Tibial nerve (tissue), 4 donors: Measurements from ENCODE around the gene GSTO1. TPM values are rescaled to one million over a fixed set of nuclear protein-coding genes. Genes with fewer than 3 reads are reported as not detected.

Experiments
- DNase-seq, 2 donors: peaks; one replicate each; pipeline ENCODE4 v3.0.0-alpha.2; 2019; ENCODE audit warnings: low spot score in 2 of 2
- H3K27ac ChIP-seq, 4 donors: fragments of 200-600 bp; sonication (generic) in 3 of 4; one replicate each; pipeline ENCODE4 v1.5.1; 2017 to 2019; ENCODE audit warnings: mild to moderate bottlenecking in 1 of 4
- H3K27me3 ChIP-seq, 2 donors: fragments of 200-600 bp; sonication (generic) in 1 of 2; one replicate each; pipeline versions ENCODE4 v1.5.1 to v1.6.0; 2017 to 2019
- H3K36me3 ChIP-seq, 3 donors: fragments of 200-600 bp; sonication (generic); one replicate each; pipeline ENCODE4 v1.5.1; 2018 to 2019
- H3K4me1 ChIP-seq, 4 donors: fragments of 200-600 bp; sonication (generic) in 3 of 4; one replicate each; pipeline ENCODE4 v1.5.1; 2017 to 2019
- H3K4me3 ChIP-seq, 4 donors: fragments of 200-600 bp; sonication (generic) in 3 of 4; one replicate each; pipeline ENCODE4 v1.5.1; 2017 to 2019; ENCODE audit warnings: mild to moderate bottlenecking in 1 of 4, moderate library complexity in 1 of 4
- H3K9me3 ChIP-seq, 4 donors: fragments of 200-600 bp; sonication (generic) in 3 of 4; one replicate each; pipeline ENCODE4 v1.5.1; 2017 to 2019
- EP300 ChIP-seq, 2 donors: sonication (generic); formaldehyde crosslinking; IDR thresholded peaks; one replicate each; pipeline ENCODE4 v1.6.1; 2017; ENCODE audit warnings: antibody characterized with exemption in 2 of 2, mild to moderate bottlenecking in 1 of 2
- POLR2A ChIP-seq, 2 donors: fragments of 450-650 bp; IDR thresholded peaks; one replicate each; pipeline ENCODE4 v1.6.1; 2017; ENCODE audit warnings: antibody characterized with exemption in 2 of 2, mild to moderate bottlenecking in 2 of 2, moderate library complexity in 2 of 2
- WGBS, 2 donors: methylation state at CpG; one replicate each; pipeline ENCODE4 v1.1.5; 2018; 5-methylcytosine and 5-hydroxymethylcytosine counted together
- total RNA-seq, 4 donors: library from RNA; depleted of rRNA; stranded (reverse); fragments of >200 nt; gene quantifications; one replicate each; pipeline ENCODE4 v1.1.0, GENCODE V29; 2016
- TF ChIP-seq, protein P1 (sequence below), 5 experiments: fragments of 200-600 bp in 3 of 5; fragments of 450-650 bp in 2 of 5; sonication (generic) in 3 of 5; IDR thresholded peaks; one replicate each; pipeline ENCODE4 v1.5.1; 2016 to 2019; ENCODE audit warnings: antibody characterized with exemption in 5 of 5, mild to moderate bottlenecking in 3 of 5, moderate library complexity in 2 of 5

GSTO1 gene
- total RNA-seq, 4 donors from 2014 or later, result 51.6 to 84.6 (median 68.1) TPM

DNA sequence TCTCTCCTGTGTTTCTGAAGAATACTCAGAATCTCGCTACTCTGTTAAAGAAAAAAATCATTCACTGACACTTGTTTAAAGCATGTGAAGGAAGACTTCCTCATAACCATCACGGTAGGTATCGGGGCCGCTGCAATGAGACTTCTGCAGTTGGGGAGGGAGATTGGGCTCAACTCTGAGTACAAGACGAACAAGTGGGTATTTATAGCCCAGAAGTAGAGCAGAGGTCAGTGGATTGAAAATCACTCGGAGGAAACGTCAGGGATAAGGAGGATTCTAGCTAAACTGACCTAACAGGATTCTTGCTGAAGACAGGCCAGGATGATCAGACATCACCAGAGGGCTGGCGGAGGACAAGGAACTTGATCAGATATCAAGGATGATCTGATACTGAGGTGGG is 50.2 kb downstream of the GSTO1 start:
- Histone ChIP-seq H3K4me3 (no peak overlapping the region), H3K36me3 (no peaks in the 10 kb centered on the region), H3K27me3 (no peaks in the 10 kb centered on the region), H3K9me3 (no peaks in the 10 kb centered on the region), H3K4me1 (peaks cover 0 to 53% (median 21%) of the 10 kb centered on the region in 4 donors), H3K27ac (peak overlapping the region in 2 of 4 donors; percentile 38 to 59)
- no peak for DNase-seq
- WGBS, 2 donors, result 58 to 62% methylated on average over 8 of the region's 8 CpGs
- TF ChIP-seq EP300 (IDR thresholded peaks at IDR 0.05), result no peak
- TF ChIP-seq, protein P1, sequence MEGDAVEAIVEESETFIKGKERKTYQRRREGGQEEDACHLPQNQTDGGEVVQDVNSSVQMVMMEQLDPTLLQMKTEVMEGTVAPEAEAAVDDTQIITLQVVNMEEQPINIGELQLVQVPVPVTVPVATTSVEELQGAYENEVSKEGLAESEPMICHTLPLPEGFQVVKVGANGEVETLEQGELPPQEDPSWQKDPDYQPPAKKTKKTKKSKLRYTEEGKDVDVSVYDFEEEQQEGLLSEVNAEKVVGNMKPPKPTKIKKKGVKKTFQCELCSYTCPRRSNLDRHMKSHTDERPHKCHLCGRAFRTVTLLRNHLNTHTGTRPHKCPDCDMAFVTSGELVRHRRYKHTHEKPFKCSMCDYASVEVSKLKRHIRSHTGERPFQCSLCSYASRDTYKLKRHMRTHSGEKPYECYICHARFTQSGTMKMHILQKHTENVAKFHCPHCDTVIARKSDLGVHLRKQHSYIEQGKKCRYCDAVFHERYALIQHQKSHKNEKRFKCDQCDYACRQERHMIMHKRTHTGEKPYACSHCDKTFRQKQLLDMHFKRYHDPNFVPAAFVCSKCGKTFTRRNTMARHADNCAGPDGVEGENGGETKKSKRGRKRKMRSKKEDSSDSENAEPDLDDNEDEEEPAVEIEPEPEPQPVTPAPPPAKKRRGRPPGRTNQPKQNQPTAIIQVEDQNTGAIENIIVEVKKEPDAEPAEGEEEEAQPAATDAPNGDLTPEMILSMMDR (IDR thresholded peaks at IDR 0.05), result no peak
- TF ChIP-seq POLR2A (IDR thresholded peaks at IDR 0.05), result no peak

GRCh38 chr10:104306897-104307296 is 52.2 kb downstream of the GSTO1 start:
- Histone ChIP-seq H3K27ac (peak overlapping the region in 2 of 4 donors; percentile 36 to 69), H3K36me3 (peaks cover 0 to 12% (median 0%) of the 10 kb centered on the region in 3 donors), H3K9me3 (no peaks in the 10 kb centered on the region), H3K4me1 (peaks cover 0 to 65% (median 32%) of the 10 kb centered on the region in 4 donors), H3K27me3 (no peaks in the 10 kb centered on the region), H3K4me3 (no peak overlapping the region)
- WGBS, 2 donors, result 60 to 75% methylated on average over 3 of the region's 3 CpGs
- TF ChIP-seq, protein P1 (IDR thresholded peaks at IDR 0.05), result no peak
- no peak for TF ChIP-seq EP300 (IDR thresholded peaks at IDR 0.05)
- no peak for TF ChIP-seq POLR2A (IDR thresholded peaks at IDR 0.05)
- DNase-seq, result no peak

DNA sequence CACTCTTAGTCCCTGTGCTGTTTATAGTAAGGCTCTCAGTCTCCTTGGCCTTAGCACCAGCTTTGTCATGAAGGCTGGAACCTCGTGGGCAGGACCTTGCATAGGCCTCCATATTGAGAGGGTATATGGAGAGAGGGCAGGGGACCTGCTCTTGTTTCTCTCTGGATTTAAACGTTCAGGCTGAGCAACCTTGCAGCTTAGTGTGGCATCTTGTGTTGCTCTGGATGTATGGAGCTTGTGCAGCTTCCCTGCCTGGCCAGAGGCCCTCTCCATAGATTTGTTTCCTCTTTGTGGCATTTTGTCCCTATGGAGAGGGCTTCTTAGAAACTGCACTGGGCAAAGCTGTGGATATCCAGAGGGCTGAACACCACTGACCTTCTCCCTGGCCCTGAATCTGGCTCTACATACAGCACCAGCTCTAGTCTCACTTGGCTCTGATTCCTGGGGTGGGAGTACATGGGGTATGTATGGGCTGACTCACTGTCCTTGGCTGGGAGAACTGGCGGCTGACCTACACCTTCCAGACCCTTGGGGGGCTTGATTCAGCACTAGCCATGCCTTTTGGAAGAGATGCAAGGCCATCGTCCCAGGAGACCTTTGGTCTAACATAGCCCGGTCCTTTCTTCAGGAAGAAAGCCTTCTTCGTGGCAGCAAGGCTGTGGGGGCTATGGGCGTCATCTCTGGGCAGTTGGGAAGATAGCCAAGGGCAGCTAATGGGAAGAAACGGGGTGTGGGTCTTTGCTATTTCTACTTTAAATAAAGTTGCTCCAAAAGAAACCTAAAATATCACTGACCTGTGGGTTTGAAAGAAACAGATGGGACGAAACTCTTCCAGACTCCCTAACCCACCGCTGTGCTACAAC is 53.1 kb downstream of the GSTO1 start:
- Histone ChIP-seq H3K27ac (peak overlapping the region in 2 of 4 donors; percentile 64 to 69), H3K9me3 (no peaks in the 10 kb centered on the region), H3K27me3 (no peaks in the 10 kb centered on the region), H3K36me3 (peaks cover 0 to 17% (median 4%) of the 10 kb centered on the region in 3 donors), H3K4me1 (peaks cover 0 to 74% (median 32%) of the 10 kb centered on the region in 4 donors), H3K4me3 (no peak overlapping the region)
- no peak for TF ChIP-seq EP300 (IDR thresholded peaks at IDR 0.05)
- TF ChIP-seq, protein P1 (IDR thresholded peaks at IDR 0.05), result no peak
- TF ChIP-seq POLR2A (IDR thresholded peaks at IDR 0.05), result no peak
- no peak for DNase-seq
- WGBS, 2 donors, result 38 to 57% methylated on average over 10 of the region's 10 CpGs

DNA sequence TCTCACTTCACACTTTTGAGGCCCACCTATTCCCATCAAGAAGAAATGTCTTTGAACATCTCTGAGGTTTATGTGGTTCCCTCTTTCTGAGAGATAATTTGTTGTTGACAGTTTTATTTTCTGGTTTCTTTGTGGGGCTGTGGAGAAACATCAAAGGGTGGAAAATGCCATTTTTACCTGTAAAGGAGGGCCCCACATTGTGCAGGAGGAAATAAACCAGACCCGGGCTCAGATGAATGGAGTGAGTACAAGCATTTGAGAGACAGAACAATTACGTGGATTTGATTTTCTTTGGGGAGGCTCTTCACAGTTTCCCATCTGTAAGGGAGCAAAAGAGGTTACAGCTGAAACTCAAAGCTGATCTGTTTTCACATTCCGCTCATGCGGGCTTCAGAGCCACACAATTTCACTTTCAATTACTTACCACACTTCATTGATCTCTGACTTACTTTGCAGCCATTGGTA is 53.8 kb downstream of the GSTO1 start:
- no peak for TF ChIP-seq EP300 (IDR thresholded peaks at IDR 0.05)
- TF ChIP-seq POLR2A (IDR thresholded peaks at IDR 0.05), result no peak
- TF ChIP-seq, protein P1 (IDR thresholded peaks at IDR 0.05), result no peak
- DNase-seq, result peak in 1 of 2 donors; percentile 3
- peaks cover 0 to 79% (median 32%) of the 10 kb centered on the region in 4 donors for H3K4me1 ChIP-seq
- H3K9me3 ChIP-seq, result no peaks in the 10 kb centered on the region
- H3K36me3 ChIP-seq, result peaks cover 0 to 24% (median 10%) of the 10 kb centered on the region in 3 donors
- 53 to 55% methylated on average over 4 of the region's 4 CpGs for WGBS, 2 donors
- H3K4me3 ChIP-seq, result no peak overlapping the region
- no peaks in the 10 kb centered on the region for H3K27me3 ChIP-seq
- H3K27ac ChIP-seq, result peak overlapping the region in 2 of 4 donors; percentile 64 to 69
